K562 (cell line): ENCODE measurements around the gene RASIP1. TPM values are rescaled to one million over a fixed set of nuclear protein-coding genes. Genes with fewer than 3 reads are reported as not detected.

Source experiments
- ATF1 ChIP-seq, 2 experiments: fragments of 450-650 bp in 1 of 2; IDR thresholded peaks; 2 replicates each; pipeline ENCODE4 v1.6.1; 2016; ENCODE audit warnings: missing compliant biosample characterization in 1 of 2, missing genetic modification characterization in 1 of 2
- BCLAF1 ChIP-seq, 2 experiments: fragments of 450-650 bp in 1 of 2; IDR thresholded peaks; 2 replicates each; pipeline ENCODE4 v1.6.1; 2011 to 2017; ENCODE audit warnings: low read depth in 2 of 2, antibody characterized with exemption in 1 of 2, borderline replicate concordance in 1 of 2, low read length in 1 of 2, mild to moderate bottlenecking in 1 of 2, mixed read lengths in 1 of 2; ENCODE audit not compliant: control insufficient read depth in 1 of 2
- CREB1 ChIP-seq, 2 experiments: sonication (generic) in 1 of 2; formaldehyde crosslinking in 1 of 2; IDR thresholded peaks; 2 replicates each; pipeline versions ENCODE4 v1.6.1 to v1.8.0; 2012 to 2022; ENCODE audit warnings: inconsistent platforms in 1 of 2, mild to moderate bottlenecking in 1 of 2, missing genetic modification reagents in 1 of 2, moderate library complexity in 1 of 2
- ELF4 ChIP-seq: fragments of 450-650 bp; formaldehyde crosslinking; IDR thresholded peaks from 2 replicates; pipeline ENCODE4 v1.4.0; 2022; ENCODE audit warnings: missing genetic modification characterization
- GTF2F1 ChIP-seq: IDR thresholded peaks from 2 replicates; pipeline ENCODE4 v1.6.1; 2011; ENCODE audit warnings: low read depth, low read length, improper control_type of control experiment
- HLTF ChIP-seq: fragments of 450-650 bp; IDR thresholded peaks from 2 replicates; pipeline ENCODE4 v1.6.1; 2016
- HMGN3 ChIP-seq: IDR thresholded peaks from 2 replicates; pipeline ENCODE4 v1.6.1; 2011; ENCODE audit warnings: borderline replicate concordance, low read depth, mild to moderate bottlenecking, mixed read lengths, low read length; ENCODE audit not compliant: insufficient read length; ENCODE audit errors: extremely low read depth
- MIER1 ChIP-seq: fragments of 450-650 bp; IDR thresholded peaks from 2 replicates; pipeline ENCODE4 v1.6.1; 2016; ENCODE audit warnings: antibody characterized with exemption, mild to moderate bottlenecking, low read depth
- NR3C1 ChIP-seq: sonication (generic); formaldehyde crosslinking; IDR thresholded peaks from 2 replicates; pipeline ENCODE4 v1.8.1; 2022; ENCODE audit warnings: missing genetic modification reagents
- NR4A1 ChIP-seq, 2 experiments: fragments of 250-450 bp in 1 of 2; fragments of 450-650 bp in 1 of 2; sonication (Bioruptor Pico) in 1 of 2; IDR thresholded peaks; 2 replicates each; pipeline versions ENCODE4 v1.4.0 to v1.6.1; 2016 to 2020; ENCODE audit warnings: mild to moderate bottlenecking in 2 of 2, missing compliant biosample characterization in 1 of 2, missing genetic modification characterization in 1 of 2, moderate library complexity in 1 of 2
- SMAD2 ChIP-seq: fragments of 150-350 bp; IDR thresholded peaks from 2 replicates; pipeline ENCODE4 v1.6.1; 2014; ENCODE audit warnings: low read depth, mild to moderate bottlenecking, low read length
- SNAPC5 ChIP-seq: fragments of 250-450 bp; sonication (Bioruptor Pico); IDR thresholded peaks from 2 replicates; pipeline ENCODE4 v1.8.0; 2021; ENCODE audit warnings: moderate library complexity, mild to moderate bottlenecking, inconsistent platforms
- ZKSCAN3 ChIP-seq: fragments of 250-450 bp; sonication (Bioruptor Pico); IDR thresholded peaks from 2 replicates; pipeline ENCODE4 v1.4.0; 2020
- ZNF217 ChIP-seq: sonication (generic); formaldehyde crosslinking; IDR thresholded peaks from 2 replicates; pipeline ENCODE4 v1.8.0; 2022; ENCODE audit warnings: mild to moderate bottlenecking, missing genetic modification reagents
- ZNF644 ChIP-seq: fragments of 200-800 bp; sonication (Bioruptor generic); IDR thresholded peaks from 2 replicates; pipeline ENCODE4 v1.6.1; 2016; ENCODE audit warnings: low read depth, missing genetic modification characterization, missing compliant biosample characterization
- polyA plus RNA-seq, 8 experiments: library from polyadenylated mRNA; depleted of rRNA in 4 of 8; stranded (reverse) in 5 of 8; unstranded in 3 of 8; fragments of >200 nt; fragmentation: Nextera tagmentation in 2 of 8; fragmentation: Illumina TruSeq in 1 of 8; extraction: Ambion mirVana in 2 of 8; extraction: Trizol in 1 of 8; gene quantifications; 2 replicates each; pipeline versions ENCODE4 v1.2.1 to v1.2.3, GENCODE V29; 2011 to 2014; ENCODE audit warnings: inconsistent platforms in 1 of 8, missing spikeins in 1 of 8
- total RNA-seq, 7 experiments: library from RNA; depleted of rRNA in 6 of 7; stranded (reverse); fragments of >200 nt in 6 of 7; fragmentation: Illumina TruSeq in 2 of 7; extraction: Trizol in 2 of 7; gene quantifications; 2 replicates each; pipeline versions ENCODE4 v1.2.1 to v1.2.3, GENCODE V29; 2011 to 2021; ENCODE audit warnings: low replicate concordance in 1 of 7
- TF ChIP-seq, protein P1 (sequence below): fragments of 250-450 bp; sonication (Bioruptor Pico); IDR thresholded peaks from 2 replicates; pipeline ENCODE4 v1.4.0; 2020; ENCODE audit warnings: mild to moderate bottlenecking, moderate library complexity
- TF ChIP-seq, protein P2 (sequence below), 2 experiments: fragments of 450-650 bp; IDR thresholded peaks; 2 replicates each; pipeline ENCODE4 v1.6.1; 2016
- TF ChIP-seq, protein P3 (sequence below), 2 experiments: fragments of 150-350 bp in 1 of 2; IDR thresholded peaks; 2 replicates each; pipeline ENCODE4 v1.6.1; 2012 to 2016; ENCODE audit warnings: low read depth in 2 of 2, low read length in 2 of 2, mild to moderate bottlenecking in 1 of 2, moderate library complexity in 1 of 2

RASIP1 gene
- total and polyA plus RNA-seq, 9 of the 15 experiments (the other 6 are each of a cell fraction or from before 2014, with no cell fraction given): 0.20 to 4.7 (median 1.5) TPM

DNA sequence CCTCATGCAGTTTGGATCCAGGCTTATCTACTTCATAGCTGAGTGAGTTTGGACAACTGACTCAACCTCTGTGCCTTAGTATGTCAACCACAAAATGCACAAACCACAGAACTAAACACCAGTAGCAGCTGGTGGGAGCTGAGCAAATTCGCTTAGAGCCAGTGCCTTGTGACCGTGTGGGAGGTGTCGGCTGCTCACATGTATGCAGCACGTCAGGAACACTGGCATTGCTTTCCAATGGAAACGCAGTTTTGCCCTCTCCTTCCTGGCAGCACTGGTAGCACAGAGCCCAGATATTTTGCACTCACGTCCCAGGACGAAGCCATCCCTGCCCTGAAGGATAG, 59.3 kb downstream of the RASIP1 start (continued):
- TF ChIP-seq, protein P1, sequence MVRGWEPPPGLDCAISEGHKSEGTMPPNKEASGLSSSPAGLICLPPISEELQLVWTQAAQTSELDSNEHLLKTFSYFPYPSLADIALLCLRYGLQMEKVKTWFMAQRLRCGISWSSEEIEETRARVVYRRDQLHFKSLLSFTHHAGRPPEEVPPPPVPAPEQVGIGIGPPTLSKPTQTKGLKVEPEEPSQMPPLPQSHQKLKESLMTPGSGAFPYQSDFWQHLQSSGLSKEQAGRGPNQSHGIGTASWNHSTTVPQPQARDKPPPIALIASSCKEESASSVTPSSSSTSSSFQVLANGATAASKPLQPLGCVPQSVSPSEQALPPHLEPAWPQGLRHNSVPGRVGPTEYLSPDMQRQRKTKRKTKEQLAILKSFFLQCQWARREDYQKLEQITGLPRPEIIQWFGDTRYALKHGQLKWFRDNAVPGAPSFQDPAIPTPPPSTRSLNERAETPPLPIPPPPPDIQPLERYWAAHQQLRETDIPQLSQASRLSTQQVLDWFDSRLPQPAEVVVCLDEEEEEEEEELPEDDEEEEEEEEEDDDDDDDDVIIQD (CRISPR knock-in tag): no peak
- TF ChIP-seq GTF2F1 (no peak), NR4A1 (CRISPR knock-in tag; IDR thresholded peaks at IDR 0.05) (no peak), NR4A1 (tag; IDR thresholded peaks at IDR 0.05) (no peak), HLTF (no peak), ATF1 (CRISPR knock-in tag; IDR thresholded peaks at IDR 0.05) (no peak), ATF1 (tag; IDR thresholded peaks at IDR 0.05) (peak; percentile 43; the same call in 1 of the 2 replicates), BCLAF1 (IDR thresholded peaks at IDR 0.05; ENCODE audit: borderline replicate concordance in 1 of 2, control insufficient read depth in 1 of 2, low read depth in 2 of 2, low read length in 1 of 2) (no peak), NR3C1 (CRISPR knock-in tag) (no peak), ZNF644 (tag) (no peak), MIER1 (no peak), SMAD2 (no peak), CREB1 (IDR thresholded peaks at IDR 0.05) (no peak), CREB1 (CRISPR knock-in tag; IDR thresholded peaks at IDR 0.05) (peak; percentile 56; the same call in 1 of the 2 replicates), ZKSCAN3 (CRISPR knock-in tag) (no peak), HMGN3 (no peak), SNAPC5 (CRISPR knock-in tag) (no peak), ELF4 (no peak), ZNF217 (CRISPR knock-in tag) (no peak)
- TF ChIP-seq, protein P2, sequence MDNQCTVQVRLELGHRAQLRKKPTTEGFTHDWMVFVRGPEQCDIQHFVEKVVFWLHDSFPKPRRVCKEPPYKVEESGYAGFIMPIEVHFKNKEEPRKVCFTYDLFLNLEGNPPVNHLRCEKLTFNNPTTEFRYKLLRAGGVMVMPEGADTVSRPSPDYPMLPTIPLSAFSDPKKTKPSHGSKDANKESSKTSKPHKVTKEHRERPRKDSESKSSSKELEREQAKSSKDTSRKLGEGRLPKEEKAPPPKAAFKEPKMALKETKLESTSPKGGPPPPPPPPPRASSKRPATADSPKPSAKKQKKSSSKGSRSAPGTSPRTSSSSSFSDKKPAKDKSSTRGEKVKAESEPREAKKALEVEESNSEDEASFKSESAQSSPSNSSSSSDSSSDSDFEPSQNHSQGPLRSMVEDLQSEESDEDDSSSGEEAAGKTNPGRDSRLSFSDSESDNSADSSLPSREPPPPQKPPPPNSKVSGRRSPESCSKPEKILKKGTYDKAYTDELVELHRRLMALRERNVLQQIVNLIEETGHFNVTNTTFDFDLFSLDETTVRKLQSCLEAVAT (IDR thresholded peaks at IDR 0.05): peak in 1 of 2 experiments; percentile 94; a peak in 2 of 4 replicates
- TF ChIP-seq, protein P3, sequence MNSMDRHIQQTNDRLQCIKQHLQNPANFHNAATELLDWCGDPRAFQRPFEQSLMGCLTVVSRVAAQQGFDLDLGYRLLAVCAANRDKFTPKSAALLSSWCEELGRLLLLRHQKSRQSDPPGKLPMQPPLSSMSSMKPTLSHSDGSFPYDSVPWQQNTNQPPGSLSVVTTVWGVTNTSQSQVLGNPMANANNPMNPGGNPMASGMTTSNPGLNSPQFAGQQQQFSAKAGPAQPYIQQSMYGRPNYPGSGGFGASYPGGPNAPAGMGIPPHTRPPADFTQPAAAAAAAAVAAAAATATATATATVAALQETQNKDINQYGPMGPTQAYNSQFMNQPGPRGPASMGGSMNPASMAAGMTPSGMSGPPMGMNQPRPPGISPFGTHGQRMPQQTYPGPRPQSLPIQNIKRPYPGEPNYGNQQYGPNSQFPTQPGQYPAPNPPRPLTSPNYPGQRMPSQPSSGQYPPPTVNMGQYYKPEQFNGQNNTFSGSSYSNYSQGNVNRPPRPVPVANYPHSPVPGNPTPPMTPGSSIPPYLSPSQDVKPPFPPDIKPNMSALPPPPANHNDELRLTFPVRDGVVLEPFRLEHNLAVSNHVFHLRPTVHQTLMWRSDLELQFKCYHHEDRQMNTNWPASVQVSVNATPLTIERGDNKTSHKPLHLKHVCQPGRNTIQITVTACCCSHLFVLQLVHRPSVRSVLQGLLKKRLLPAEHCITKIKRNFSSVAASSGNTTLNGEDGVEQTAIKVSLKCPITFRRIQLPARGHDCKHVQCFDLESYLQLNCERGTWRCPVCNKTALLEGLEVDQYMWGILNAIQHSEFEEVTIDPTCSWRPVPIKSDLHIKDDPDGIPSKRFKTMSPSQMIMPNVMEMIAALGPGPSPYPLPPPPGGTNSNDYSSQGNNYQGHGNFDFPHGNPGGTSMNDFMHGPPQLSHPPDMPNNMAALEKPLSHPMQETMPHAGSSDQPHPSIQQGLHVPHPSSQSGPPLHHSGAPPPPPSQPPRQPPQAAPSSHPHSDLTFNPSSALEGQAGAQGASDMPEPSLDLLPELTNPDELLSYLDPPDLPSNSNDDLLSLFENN (IDR thresholded peaks at IDR 0.05; ENCODE audit: low read depth in 2 of 2, low read length in 2 of 2): no peak
